Upper lobe of right lung (tissue), 1 donor: Measurements from ENCODE around the gene SPATA13. TPM values are rescaled to one million over a fixed set of nuclear protein-coding genes. Genes with fewer than 3 reads are reported as not detected.
A peak's percentile ranks its signal among the peaks of the same experiment; 100 is the strongest.

Experiments
- ATAC-seq: fragments of 200-7000 bp; cut with Tn5 transposase; one replicate; pipeline ENCODE4 v1.9.1; 2020; ENCODE audit warnings: mild to moderate bottlenecking, moderate library complexity
- DNase-seq: peaks from one replicate; pipeline ENCODE4 v3.0.0-alpha.2; 2020
- H3K27ac ChIP-seq: fragments of 200-600 bp; one replicate; pipeline ENCODE4 v1.8.0; 2022
- H3K27me3 ChIP-seq: fragments of 200-600 bp; one replicate; pipeline ENCODE4 v1.8.0; 2022; ENCODE audit warnings: mild to moderate bottlenecking
- H3K36me3 ChIP-seq: fragments of 200-600 bp; one replicate; pipeline ENCODE4 v1.8.0; 2022
- H3K4me1 ChIP-seq: fragments of 200-600 bp; one replicate; pipeline ENCODE4 v1.8.0; 2022
- H3K4me3 ChIP-seq: fragments of 200-600 bp; one replicate; pipeline ENCODE4 v1.8.0; 2022; ENCODE audit warnings: mild to moderate bottlenecking
- H3K9me3 ChIP-seq: fragments of 200-600 bp; one replicate; pipeline ENCODE4 v1.8.0; 2022
- CTCF ChIP-seq: fragments of 200-600 bp; IDR thresholded peaks from one replicate; pipeline ENCODE4 v1.8.0; 2022; ENCODE audit warnings: antibody characterized with exemption
- intact Hi-C: fragments of 100-400 bp; cut with DNase I; formaldehyde crosslinking; loops from one replicate; pipeline ENCODE4 v1.11.0; 2022
- total RNA-seq: library from RNA; stranded (reverse); fragmentation: NEBNext Ultra II Directional; extraction: Animal tissue kit (Norgen Biotek cat#: 25700); gene quantifications from one replicate; pipeline ENCODE4 v1.2.1, GENCODE V29; 2021
- donor health status: DM: no; HTN: yes; CAD: no; lungs with severe emphysema.

Gene SPATA13
- total RNA-seq, 1 donor from 2014 or later: 34.4 TPM

GRCh38 chr13:24184265-24184841 is 23.8 kb downstream of the SPATA13 start:
- no peak for TF ChIP-seq CTCF
- Histone ChIP-seq H3K9me3 (no peaks in the 10 kb centered on the region), H3K27ac (no peak overlapping the region), H3K36me3 (no peaks in the 10 kb centered on the region), H3K4me1 (no peaks in the 10 kb centered on the region), H3K27me3 (no peaks in the 10 kb centered on the region), H3K4me3 (no peak overlapping the region)
- intact Hi-C loops: no loop called here
- DNase-seq (no peak), ATAC-seq (no peak)

- no peaks in the 10 kb centered on the region for H3K9me3 ChIP-seq
- ATAC-seq: no peak
- no peak overlapping the region for H3K4me3 ChIP-seq
Measured at GRCh38 chr13:24184882-24185281, 24.4 kb downstream of the SPATA13 start.

GRCh38 chr13:24185591-24186232 is 25.2 kb downstream of the SPATA13 start:
- ATAC-seq (no peak), DNase-seq (no peak)
- no peaks in the 10 kb centered on the region for H3K27me3 ChIP-seq
- H3K36me3 ChIP-seq: no peaks in the 10 kb centered on the region
- H3K4me1 ChIP-seq: no peaks in the 10 kb centered on the region
- TF ChIP-seq CTCF: no peak
- intact Hi-C loops: no loop called here
- no peak overlapping the region for H3K27ac ChIP-seq
- no peak overlapping the region for H3K4me3 ChIP-seq
- H3K9me3 ChIP-seq: no peaks in the 10 kb centered on the region

More at GRCh38 chr13:24184882-24185281, 24.4 kb downstream of the SPATA13 start:
- H3K36me3 ChIP-seq: no peaks in the 10 kb centered on the region
- no peaks in the 10 kb centered on the region for H3K4me1 ChIP-seq
- no peak overlapping the region for H3K27ac ChIP-seq
- no peaks in the 10 kb centered on the region for H3K27me3 ChIP-seq
- no peak for DNase-seq
- no peak for TF ChIP-seq CTCF
- intact Hi-C loops: no loop called here

DNA sequence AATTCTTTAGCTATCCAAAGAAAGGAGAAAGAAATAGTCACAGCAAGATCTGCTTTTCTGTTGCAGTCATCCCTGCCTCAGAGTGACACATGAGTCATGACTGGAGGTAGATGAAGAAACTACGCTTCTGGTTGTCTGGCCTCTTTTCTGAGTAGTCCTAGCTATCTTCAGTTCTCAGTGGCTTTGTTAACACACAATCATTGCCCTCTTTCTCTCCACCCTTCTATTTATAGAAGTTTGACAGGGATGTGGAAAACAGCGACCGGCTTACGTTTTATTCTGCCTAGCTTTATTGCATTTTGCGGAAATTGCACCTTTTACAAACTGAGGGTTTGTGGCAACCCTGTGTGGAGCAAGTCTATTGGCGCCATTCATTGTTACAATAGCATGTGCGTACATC is 26.7 kb downstream of the SPATA13 start:
- H3K27ac ChIP-seq: no peak overlapping the region
- no peak for TF ChIP-seq CTCF
- peak; percentile 61 for ATAC-seq

GRCh38 chr13:24192057-24192810 is 31.7 kb downstream of the SPATA13 start:
- ATAC-seq (peak; percentile 55), DNase-seq (no peak)
- no peaks in the 10 kb centered on the region for H3K4me1 ChIP-seq
- no peaks in the 10 kb centered on the region for H3K36me3 ChIP-seq
- no peak overlapping the region for H3K4me3 ChIP-seq
- intact Hi-C loops: no loop called here
- H3K27me3 ChIP-seq: no peaks in the 10 kb centered on the region
- no peak for TF ChIP-seq CTCF
- H3K9me3 ChIP-seq: no peaks in the 10 kb centered on the region
- no peak overlapping the region for H3K27ac ChIP-seq

More for the DNA sequence above, 26.7 kb downstream of the SPATA13 start:
- Histone ChIP-seq H3K36me3 (no peaks in the 10 kb centered on the region), H3K4me3 (no peak overlapping the region), H3K4me1 (no peaks in the 10 kb centered on the region), H3K27me3 (no peaks in the 10 kb centered on the region), H3K9me3 (no peaks in the 10 kb centered on the region)
- DNase-seq: no peak
- intact Hi-C loops: no loop called here
